GM19324 (cell line): ENCODE measurements around the gene SLC2A4.

Source experiments
- ATAC-seq: cut with Tn5 transposase; IDR thresholded peaks from one replicate; pipeline ENCODE4 v1.9.1; 2021; ENCODE audit warnings: mild to moderate bottlenecking, moderate library complexity; ENCODE audit not compliant: unreplicated experiment, low FRiP score

The SLC2A4 gene

DNA sequence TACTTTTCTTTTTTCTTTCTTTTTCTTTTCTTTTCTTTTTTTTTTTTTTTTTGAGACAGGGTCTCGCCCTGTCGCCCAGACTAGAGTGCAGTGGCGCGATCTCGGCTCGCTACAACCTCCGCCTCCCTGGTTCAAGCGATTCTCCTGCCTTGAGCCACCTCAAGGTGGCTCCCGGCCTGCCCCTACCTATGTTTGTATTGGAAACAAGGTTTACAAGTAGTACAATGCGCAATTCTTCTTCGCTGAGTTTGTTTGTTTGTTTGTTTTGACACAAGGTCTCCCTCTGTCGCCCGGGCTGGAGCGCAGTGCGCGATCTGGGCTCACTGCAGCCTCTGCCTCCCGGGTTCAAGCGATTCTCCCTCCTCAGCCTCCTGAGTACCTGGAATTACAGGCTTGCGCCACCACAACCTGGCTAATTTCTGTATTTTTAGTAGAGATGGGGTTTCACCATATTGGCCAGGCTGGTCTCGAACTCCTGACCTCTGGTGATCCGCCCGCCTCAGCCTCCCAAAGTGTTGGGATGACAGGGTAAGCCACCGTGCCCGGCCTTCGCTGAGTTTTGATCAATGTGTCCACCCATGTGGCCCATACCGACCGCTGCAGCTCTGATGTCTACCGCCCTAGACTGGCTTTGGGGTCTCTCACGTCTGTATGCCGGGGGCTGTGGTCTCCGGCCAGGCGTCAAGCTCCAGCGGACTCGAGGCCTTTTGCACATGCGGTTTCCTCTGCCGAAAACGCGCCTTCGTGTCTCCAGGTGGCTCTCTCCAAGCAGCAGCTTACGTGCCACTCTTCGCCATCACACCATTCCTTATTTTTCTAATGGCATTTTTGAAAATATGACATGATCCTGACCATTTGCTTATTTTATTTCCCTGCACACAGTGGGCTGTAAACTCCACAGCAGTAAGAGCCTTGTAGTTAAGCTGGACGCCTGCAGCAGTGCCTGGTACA, 14.0 kb downstream of the SLC2A4 start:
- no peak for ATAC-seq

DNA sequence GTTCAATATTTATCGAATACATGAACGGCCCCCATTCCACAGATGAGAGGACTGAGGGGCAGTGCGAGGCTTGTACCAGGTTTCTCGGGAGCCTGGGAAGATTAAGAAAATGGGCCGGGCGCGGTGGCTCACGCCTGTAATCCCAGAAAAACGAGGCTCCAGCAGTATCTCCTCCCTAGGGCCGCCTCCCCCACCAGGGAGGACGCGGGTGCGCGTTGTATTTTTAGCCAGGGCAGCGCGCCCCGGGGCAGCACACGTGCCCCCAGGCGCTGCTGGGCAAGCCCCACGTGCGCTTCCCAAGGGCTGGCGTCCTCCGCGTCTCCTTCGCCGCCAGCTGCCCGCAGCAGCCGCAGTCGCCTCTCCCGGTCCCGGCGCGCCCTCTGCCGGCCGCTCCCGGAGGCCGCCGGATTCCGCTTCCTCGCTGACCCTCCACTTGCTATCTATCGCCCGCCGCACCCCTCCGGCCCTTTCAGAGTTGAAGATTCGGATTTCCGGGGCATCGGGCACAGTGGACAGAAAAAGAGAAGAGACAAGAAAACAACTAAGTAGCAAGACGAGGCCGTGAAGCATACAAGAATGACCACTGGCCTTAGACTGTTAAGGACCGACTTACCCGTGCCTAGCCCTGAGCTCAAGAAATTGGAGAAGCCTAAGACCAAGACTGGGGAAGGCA, 14.8 kb downstream of the SLC2A4 start:
- no peak for ATAC-seq

DNA sequence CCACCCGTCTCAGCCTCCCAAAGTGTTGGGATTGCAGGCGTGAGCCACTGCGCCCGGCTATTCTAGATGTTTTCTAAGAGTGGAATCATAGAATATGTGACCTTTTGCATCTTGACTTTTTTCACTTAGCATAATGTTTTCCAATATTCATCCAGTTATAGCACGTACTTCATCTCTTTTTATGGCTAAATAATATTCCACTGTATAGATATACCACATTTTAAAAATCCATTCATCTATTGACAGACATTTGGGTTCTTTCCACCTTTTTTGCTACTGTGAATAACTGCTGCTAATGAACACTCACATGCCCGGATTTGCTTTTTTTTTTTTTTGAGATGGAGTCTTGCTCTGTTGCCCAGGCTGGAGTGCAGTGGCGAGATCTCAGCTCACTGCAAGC, 22.7 kb downstream of the SLC2A4 start:
- ATAC-seq: no peak

DNA sequence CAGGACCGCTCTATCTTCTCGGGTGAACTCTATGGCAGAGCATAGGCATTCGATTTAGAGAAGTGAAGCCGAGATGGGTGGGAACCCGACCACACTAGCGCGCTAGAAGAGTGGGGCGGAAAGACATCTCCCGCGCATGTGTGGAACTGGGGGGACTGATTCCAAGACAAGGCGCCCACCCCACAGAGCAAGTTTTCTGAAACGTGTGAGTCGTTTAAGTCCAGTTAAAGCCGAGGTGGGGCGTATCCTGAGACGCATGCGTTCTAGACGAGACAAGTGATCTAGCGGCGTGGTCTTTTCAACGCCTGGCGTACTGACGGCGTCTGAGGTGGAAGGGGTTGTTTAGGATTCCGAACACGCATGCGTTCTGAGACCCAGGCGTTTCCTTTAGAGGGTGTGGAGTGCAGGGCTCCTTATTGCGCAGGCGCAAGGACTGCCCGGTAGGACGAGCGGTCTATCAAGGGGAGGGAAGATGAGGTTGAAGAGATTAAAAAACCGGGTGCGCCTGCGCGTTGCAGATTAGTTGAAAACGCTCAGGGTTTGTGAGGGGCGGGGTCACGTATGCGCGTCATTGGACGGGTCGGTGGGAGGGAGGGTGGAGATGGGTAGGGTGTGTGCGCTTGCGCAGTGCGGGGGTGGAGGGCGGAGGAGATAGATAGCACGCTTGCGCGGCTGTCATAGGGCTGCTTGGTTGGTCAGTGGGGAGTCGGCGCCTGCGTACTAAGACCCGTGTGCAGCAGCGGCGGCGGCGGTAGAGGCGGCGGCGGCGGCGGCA, 25.6 kb downstream of the SLC2A4 start, which contains the start of gene EIF5A:
Gene EIF5A (plus strand): TSS at position 718 of the 775 bp plus-strand sequence. CDS start 2,008 bp downstream, outside the sequence.
- peak; percentile 74 for ATAC-seq

DNA sequence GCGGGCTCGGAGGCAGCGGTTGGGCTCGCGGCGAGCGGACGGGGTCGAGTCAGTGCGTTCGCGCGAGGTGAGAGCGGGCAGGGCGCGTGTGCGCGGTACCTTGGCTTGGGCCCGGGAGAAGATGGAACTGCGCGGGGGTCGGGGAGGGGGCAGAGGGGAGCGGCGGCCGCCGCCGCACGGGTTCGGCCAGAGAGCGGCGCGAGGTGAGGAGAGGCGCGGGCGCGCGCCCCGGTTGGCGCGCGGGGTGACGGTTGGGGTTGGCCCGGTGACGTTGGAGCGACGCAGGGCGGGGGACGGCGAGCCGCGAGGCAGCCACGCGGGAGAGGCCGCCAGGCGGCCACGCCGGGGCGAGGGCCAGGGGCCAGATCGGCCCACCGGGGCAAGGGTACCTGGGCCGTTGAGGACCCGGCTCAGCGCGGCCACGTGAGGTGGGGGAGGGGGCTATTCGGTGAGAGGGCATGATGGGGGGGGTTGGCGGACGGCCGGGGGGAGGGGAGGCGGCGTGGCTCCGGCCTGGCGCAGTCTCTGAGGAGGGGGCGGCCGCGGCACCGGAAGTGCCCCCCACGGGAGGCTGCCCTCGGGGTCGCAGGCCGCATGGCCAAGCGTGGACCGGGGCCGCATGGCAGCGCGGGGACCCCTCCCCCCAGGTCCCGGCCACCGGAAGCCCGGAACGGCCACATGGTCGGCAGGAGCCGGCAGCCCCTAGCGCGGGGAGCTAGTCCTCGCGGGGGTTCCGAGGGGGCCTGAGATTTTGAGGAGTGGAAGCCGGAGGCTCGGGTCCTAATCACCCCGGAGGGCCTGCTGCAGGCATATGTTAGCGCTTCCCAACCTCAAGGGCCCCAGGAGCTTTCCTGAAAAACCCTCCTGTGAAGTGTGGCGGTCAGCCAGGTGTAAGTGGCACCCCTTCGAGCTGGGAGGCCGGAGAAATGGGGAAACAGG, 26.4 kb downstream of the SLC2A4 start:
- ATAC-seq: peak; percentile 15

DNA sequence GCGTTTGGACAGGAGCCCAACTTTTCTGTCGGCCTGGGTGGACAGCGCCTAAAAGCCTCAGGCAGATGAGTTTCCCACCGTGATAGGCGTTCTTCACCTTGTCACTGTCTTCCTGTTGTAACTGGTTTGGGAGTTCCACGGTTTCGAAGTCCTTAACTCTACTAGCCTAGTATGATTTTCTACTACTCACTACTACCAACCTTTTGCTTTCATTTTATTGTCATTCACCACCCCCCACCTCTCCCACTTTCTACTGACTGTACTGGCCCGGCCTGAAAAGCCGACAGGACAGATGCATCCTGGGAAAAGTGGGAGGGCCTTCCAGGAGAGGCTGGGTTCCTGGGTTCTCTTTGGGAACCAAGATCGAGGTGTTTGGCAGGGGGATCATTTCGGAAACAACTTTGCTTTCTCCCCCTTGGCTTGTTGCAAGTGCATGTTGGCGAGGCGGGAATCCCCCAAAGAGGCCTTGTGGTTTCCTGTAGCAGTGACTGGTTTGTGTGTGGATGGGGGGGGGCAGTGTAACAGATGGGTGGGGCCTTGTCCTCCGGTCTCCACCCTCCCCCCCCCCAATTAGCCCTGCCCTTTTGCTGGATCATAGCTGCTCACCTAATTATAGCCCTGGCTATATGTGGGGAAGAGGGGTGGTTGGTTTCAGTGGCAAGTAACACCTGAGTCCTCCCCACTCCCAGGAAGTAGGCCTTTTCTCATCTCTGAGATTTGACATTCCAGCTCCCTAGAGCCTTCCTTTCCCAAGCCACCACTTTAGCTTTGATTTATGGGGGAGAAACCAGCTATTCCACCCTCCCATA, 27.3 kb downstream of the SLC2A4 start:
- no peak for ATAC-seq

DNA sequence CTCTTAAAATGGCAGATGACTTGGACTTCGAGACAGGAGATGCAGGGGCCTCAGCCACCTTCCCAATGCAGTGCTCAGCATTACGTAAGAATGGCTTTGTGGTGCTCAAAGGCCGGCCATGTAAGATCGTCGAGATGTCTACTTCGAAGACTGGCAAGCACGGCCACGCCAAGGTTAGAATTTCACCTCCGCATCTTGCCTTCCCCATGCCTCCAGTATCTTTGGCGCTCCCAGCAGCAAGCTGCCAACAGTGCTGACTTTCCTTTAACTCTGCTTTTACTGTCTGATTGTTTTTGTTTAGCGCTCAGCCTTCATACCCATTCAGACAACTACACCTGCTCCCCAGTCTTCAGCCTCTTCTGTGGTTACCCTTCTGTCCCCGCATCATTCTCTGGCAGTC, 28.1 kb downstream of the SLC2A4 start:
- ATAC-seq: no peak

DNA sequence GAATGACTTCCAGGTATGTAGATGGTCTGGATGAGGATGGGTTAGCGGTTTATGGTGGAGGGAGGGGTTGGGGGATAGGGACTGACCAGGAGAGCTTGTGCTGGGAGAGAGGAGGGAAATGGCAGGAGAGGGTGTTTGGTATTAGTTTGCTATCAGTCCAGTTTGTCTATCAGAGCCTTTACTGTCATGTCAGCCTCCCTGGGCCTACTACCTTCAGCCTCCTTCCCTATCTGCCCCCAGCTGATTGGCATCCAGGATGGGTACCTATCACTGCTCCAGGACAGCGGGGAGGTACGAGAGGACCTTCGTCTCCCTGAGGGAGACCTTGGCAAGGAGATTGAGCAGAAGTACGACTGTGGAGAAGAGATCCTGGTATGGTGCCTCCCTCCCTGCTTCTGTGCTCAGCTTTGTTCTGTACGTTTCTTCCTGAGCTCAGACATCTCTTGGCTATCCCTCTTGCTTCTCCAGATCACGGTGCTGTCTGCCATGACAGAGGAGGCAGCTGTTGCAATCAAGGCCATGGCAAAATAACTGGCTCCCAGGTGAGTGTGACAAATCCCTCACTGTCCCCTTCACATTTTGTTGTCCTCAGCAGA, 29.7 kb downstream of the SLC2A4 start:
- ATAC-seq: no peak

DNA sequence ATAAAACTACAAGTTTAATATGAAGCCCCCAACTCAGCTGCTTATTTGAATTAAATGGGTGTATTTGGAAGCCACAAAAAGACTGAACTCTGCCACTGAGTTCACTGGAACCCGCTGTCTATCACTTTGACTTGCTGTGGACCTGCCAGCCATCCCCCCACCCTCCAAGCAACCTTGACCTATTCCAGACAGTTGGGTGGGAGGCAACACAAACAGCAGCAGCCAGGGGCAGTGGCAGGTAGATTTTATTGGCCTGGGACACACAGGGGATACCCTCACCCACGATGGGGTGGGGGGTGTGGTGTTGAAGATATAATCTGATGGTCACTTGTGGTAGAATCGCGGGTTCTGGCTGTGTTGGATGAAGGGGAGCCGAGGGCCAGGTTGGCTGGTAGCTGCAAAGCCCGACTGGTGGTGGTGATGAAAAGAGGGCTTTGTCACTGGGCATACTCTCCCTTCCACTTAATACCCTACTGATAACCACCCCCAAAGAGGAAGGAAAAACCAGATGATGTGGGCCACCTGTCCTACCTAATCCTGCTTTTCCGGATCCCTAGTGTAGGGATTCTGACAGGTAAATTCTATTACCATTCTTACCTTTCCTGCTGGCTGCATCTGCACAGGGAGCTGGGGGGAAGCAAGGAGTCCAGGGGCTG, 31.0 kb downstream of the SLC2A4 start:
- no peak for ATAC-seq

DNA sequence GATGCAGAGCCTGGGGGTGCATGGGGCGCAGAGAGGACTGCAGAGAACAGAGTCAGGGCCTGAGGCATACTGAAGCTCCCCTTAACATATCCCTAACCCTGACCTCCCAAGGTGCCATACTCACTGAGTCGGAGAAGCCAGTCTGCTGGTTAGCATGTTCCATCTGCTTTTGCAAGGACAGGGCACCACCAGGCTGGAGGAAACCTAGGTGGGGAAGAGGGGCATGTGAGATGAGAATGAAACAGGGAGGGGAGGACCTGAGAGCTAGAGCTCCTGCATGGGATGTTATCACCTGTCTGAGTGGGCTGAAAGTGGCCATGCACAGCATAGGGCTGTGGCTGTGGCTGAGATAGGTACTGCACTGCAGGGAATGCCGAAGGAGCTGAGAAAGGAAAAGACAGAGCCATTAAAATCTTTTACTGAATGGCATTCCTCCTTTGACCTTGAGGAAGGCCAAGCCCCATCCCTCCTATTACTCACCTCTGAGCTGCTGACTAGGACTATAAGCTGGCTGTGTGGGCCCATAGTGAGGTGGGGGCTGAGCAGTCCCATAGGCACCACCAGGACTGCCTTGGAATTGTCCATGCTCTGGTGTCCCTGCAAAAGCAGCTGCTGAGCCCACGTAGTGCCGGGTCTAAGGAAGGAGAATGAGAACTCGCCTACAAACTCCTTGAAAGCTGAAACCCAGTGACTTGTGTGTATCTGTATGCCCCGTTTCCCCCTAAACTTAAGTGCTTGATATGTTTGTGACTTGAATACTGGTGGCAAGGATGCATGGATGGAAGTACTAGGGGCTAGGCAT, 31.8 kb downstream of the SLC2A4 start:
- no peak for ATAC-seq

DNA sequence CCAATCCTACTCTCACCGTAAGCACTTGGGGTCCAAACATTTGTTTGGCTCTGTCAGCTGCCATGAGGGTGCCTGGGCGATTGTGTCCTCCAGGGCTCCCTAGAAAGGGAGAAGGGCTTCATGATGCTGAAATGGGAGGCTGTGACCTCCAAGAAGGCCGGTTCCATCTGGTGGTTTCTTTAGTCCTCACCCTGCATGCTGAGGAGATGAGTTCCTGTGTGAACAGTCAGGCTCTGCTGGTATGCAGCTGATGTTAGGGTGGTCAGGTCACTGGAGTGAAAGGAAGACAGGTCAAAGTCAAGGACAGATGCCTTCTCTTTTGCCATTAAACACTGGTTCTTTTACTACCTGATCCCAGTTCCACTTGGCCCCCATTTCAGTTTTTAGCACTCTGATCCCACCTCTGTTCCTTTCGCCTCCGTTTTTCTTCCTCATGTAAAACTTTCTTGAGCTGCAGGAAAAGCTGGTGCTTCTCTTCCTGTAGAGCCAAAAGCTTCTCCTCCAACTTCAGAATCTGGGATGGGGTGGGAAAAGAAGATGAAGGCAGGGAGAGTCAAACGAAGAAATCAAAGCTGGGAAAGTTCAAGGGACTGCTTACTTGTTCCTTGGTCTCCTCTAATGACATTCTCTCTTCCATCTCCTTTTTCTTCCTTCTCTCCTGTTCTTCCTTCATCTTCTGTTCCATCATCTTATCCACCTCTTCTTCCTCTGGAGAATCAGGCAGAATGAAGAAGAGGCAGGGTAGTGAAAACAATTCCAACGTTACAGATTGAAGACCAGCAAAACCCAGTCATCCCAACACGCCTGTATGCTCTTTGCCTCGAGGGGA, 32.6 kb downstream of the SLC2A4 start:
- no peak for ATAC-seq

DNA sequence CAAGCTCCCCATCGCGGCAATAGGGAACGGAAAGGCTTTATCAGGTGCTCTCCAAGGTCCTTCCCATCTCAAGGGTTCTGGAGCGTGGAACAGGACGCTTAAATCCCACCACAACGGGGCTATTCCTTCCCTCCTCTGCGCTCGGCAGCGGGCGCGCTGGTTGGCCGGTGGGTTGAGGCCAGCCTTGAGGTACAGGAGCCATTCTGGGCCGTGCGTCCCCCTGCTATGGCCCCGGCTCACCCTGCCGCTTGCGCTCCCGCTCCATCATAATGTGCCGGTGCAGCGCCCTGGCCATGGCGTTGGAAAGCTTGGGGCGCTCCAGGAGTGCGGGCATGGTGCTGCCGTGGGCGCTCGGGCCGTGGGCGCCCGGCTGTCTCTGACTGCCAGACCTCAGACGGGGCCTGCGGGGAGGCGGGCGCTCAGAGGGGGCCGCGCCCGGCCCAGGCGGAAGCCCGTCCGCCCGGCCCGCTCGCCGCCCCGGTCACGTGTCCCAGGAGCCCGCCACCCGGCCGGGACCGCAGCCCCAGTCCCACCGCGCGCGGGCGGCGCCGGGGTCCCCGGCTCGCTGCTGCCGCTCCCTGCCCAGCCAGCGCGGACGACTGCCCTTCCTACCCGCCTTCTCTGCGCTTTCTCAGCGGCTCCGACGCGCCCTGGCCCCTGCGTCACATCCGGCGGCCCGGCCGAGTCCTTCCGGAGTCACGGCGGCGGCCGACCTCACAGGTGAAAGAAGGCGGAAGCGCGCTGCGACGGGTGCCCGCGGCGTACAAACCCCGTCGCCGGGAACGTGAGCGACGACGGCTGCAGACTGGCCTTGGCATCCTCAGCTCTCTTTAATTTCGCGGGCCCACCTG, 33.4 kb downstream of the SLC2A4 start, which contains the start of gene GPS2:
Gene GPS2 (minus strand): TSS at position 642 of the 851 bp plus-strand sequence. CDS start 308 bp downstream, at position 334.
- peak; percentile 71 for ATAC-seq

DNA sequence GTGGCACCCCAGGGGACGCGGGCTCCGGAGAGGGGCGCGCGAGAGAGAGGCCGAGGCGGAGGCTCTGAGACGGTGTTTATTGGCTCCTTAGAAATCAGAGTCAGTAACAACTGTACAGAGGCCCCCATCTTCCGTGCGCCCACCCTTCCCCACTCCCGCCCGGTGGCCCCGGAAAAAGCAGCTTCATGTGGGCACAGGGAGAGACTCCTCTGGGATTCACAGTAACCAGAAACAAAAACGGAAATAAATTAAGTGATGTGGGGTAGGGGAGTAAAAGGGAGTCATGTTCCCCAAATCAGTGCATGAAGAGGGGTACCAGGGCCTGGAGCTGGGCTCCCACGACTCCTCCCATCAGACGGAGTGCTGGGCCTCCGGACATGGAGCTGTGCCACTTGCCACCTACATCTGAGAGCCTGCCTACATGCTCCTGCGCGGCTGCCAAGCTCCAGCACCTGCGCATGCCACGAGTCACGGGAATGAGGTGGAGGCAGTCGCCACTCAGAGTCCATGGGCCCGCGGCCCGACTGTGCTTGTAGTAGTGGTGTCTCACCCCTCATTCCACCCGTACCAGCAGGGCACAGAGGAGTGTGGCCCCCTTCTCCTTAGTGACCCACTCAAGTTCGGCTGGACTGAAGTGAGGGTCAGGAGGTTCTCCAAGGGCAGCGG, 34.2 kb downstream of the SLC2A4 start:
- ATAC-seq: no peak

DNA sequence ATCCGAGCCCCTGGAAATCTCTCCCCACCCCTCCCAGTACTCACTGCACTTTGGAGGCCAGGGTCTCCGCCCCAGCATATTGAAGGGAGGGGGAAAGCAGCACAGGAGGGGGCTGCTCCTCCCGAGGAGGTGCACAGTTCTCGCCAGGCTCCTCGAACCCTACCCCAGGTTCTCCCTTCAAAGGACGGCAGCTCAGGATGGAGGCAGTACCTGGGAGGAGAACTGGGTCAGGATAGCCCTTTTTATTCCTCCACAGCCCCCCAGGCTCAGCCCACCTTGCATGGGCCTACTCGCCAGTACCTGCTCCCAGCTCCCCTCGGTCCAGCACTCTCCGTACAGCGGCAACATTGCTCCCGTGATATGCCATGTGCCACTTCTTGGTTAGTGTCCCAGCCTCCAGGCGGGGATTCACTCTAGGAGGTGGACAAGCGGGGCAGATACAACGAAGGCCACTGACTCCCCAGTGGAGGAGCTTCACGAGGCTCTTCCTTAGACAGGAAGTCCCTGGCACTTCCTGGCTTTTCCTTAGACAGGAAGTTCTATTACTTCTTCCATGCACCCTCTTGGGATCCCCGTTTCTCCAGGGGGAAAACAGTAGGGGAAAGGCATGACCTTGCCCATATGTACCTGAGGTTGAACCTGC, 35.8 kb downstream of the SLC2A4 start:
- ATAC-seq: no peak
